C4-2B (cell line): Measurements from ENCODE around the gene ITGB1BP1.

Experiments used
- ZFX ChIP-seq: fragments of 450-650 bp; IDR thresholded peaks from 2 replicates; pipeline ENCODE4 v1.6.1; 2017
- TF ChIP-seq, protein P1 (sequence below): fragments of 450-650 bp; conservative IDR thresholded peaks from 2 replicates; pipeline ENCODE4 v1.5.1; 2017; ENCODE audit warnings: mild to moderate bottlenecking

DNA sequence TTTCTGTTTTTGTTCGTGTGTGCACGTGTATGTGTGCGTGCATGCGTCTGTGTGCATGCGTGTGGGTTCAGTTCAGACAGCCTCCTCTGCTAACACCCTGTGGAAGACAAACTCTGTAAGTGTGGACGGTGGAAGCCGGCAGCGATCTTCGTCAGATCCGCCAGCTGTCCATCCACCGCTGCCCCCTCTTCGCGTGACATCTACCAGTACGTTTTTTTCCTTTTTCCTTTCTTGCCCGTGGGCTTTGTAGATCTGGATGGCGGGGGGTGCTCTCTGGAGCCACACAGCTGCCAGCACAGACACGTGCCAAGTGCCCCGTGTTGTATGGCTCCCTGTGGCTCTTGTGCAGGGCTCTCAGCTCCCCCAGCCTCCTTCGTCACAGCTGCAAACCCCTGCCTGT, 32.3 kb downstream of the ITGB1BP1 start:
- TF ChIP-seq, protein P1, sequence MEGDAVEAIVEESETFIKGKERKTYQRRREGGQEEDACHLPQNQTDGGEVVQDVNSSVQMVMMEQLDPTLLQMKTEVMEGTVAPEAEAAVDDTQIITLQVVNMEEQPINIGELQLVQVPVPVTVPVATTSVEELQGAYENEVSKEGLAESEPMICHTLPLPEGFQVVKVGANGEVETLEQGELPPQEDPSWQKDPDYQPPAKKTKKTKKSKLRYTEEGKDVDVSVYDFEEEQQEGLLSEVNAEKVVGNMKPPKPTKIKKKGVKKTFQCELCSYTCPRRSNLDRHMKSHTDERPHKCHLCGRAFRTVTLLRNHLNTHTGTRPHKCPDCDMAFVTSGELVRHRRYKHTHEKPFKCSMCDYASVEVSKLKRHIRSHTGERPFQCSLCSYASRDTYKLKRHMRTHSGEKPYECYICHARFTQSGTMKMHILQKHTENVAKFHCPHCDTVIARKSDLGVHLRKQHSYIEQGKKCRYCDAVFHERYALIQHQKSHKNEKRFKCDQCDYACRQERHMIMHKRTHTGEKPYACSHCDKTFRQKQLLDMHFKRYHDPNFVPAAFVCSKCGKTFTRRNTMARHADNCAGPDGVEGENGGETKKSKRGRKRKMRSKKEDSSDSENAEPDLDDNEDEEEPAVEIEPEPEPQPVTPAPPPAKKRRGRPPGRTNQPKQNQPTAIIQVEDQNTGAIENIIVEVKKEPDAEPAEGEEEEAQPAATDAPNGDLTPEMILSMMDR, result no peak
- TF ChIP-seq ZFX, result no peak
